T-helper 2 cell (primary cell): ENCODE data around the gene ZNFX1.
"Not testable (repeated sequence)": the region's sequence is repeated elsewhere in the genome, so short reads cannot be mapped to it uniquely, and the experiment has no call there.

Experiments
- DNase-seq, 5 experiments: peaks; one replicate each; pipeline versions ENCODE4 v3.0.0 to v3.0.0-alpha.2; 2012 to 2022

The ZNFX1 gene

DNA sequence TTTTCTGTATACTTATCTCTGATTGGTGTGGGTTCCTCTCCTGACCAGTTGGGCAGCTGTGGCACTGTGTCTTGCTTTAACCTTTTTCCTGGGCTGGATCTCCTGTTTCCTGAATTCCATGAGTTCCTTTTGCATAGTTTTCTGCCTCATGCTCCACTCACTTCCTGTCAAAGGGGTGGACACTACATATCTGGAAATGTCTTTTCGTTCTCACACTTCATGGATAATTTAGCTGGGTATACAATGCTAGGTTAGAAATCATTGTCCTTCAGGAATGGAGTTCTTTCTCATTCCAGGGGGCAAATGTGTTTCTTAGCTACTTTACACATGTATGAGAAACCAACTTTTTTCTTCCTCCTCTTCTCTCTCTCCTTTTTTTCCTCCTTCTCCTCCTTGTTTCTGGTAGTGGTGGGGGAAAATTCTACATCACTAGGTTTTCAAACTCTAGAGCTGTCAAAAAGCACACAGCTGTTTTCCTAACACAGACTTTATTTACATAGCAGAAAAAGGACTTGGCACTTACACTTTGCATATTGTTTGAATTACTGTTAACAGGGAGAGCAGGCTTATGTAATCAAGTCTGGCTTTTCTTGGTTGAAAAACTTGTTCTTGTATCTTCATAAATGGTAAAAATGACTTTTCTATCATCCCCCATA is 67.6 kb downstream of the ZNFX1 start:
- no peak for DNase-seq

DNA sequence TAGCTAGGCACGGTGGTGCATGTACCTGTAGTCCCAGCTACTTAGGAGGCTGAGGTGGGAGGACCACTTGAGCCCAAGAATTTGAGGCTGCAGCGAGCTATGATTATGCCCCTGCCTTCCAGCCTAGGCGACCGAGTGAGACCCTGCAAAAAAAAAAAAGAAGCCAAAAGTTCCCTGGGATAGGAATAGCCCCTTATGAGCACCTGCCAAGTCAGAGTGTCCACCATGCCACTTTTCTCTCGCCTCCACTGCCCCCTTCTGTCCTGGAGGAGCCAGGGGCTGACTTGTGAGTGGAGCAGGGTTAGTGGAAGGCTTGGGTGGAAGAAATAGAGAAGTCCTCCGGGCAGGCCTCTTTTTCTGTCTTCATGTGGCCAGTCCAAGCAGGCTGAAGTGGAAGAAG is 70.8 kb downstream of the ZNFX1 start:
- no peak for DNase-seq

DNA sequence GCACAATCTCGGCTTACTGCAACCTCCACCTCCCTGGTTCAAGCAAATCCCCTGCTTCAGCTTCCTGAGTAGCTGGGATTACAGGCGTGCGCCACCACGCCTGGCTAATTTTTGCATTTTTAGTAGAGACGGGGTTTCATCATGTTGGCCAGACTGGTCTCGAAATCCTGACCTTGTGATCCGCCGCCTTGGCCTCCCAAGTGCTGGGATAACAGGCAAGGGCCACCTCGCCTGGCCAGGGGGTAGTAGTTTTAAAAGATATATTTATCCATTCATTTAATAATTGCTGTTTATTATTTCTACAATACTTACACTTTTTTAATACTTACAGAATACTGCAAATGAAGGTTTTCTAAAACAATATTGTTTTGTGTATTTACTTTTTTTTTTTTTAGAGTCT is 74.1 kb downstream of the ZNFX1 start:
- no peak for DNase-seq

DNA sequence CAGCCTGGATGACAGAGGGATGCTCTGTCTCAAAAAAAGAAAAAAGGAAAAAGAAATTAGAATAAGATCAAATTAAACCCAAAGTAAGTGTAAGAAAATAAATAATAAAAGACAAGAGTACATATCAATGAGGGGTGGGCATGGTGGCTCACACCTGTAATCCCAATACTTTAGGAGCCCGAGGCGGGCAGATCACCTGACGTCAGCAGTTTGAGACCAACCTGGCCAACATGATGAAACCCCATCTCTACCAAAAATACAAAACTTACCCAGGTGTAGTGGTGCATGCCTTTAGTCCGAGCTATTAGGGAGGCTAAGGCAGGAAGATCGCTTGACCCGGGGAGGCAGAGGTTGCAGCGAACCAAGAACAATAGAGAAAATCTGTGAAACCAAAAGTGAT is 74.8 kb downstream of the ZNFX1 start:
- DNase-seq, result no peak

DNA sequence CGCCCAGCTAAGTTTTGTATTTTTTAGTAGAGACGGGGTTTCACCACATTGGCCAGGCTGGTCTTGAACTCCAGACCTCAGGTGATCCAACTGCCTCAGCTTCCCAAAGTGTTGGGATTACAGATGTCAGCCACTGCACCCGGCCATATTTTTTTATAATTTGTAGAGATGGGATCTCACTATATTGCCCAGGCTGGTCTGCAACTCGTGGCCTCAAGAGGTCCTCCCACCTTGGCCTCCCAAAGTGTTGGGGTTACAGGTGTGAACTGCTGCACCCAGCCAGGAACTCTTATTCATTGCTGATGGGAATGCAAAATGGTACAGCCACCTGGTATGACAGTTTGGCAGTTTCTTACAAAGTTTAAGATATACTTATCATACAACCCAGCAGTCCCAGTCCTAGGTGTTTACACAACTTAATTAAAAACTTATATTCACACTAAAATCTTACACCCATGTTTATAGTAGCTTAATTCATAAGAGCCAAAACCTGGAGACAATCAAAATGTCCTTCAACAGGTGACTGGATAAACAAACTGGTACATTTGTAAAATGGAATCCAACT is 78.0 kb downstream of the ZNFX1 start:
- DNase-seq, result no peak

DNA sequence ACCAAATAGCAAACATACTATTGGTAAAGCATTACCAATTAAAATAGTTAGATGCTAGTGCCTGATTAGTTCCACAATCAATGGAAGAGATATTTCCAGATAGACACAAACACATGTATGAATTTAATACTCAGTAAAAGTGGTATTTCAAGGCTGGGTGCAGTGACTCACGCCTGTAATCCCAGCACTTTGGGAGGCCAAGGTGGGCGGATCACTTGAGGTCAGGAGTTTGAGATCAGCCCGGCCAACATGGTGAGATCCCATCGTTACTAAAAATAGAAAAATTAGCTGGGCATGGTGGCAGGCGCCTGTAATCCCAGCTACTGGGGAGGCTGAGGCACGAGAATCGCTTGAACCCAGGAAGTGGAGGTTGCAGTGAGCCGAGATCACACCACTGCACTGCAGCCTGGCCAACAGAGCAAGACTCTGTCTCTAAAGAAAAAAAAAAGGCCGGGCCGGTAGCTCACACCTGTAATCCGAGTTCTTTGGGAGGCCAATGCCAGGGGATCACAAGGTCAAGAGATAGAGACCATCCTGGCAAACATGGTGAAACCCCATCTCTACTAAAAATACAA is 84.8 kb downstream of the ZNFX1 start:
- not testable (repeated sequence) for DNase-seq
